Measurements from ENCODE around the gene LRRC63.

DNA sequence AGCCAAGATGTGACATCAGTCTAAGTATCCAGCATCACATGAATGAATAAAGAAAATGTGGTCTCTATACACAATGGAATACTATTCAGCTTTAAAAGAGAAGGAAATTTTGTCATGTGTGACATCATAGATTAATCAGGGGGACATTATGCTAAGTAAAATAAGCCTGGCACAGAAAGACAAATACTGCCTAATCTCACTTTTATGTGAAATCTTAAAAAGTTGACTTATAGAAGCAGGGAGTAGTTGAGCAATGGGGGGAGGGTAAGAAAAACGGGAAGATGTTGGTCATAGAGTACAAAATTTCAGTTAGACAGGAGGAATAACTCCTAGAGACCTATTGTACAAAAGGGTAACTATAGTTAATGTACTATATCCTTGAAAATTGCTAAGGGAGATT lies 19.3 kb upstream of the LRRC63 start:
- no peak for TF ChIP-seq CTCF (conservative IDR thresholded peaks at IDR 0.05; ENCODE audit: low read depth, low read length)
- no peak for TF ChIP-seq EZH2 (IDR thresholded peaks at IDR 0.05; ENCODE audit: borderline replicate concordance, low read depth, low read length, poor library complexity, severe bottlenecking)

Data from A673 (cell line).